Smooth muscle cell (in vitro differentiated cells): ENCODE data around the gene SUGCT. TPM values are rescaled to one million over a fixed set of nuclear protein-coding genes. Genes with fewer than 3 reads are reported as not detected.

Source experiments
- DNase-seq: peaks from one replicate; lab custom pipeline; 2025; ENCODE audit not compliant: unreplicated experiment; lab: John Stamatoyannopoulos, UW
- H2AFZ ChIP-seq: fragments of 200-600 bp; sonication (generic); 2 replicates; pipeline ENCODE4 v1.6.0; 2016; ENCODE audit warnings: antibody characterized with exemption, low read depth, mild to moderate bottlenecking
- H3F3A ChIP-seq: fragments of 200-600 bp; sonication (generic); 2 replicates; pipeline ENCODE4 v1.6.0; 2017; ENCODE audit warnings: antibody characterized with exemption, low read depth
- H3K27ac ChIP-seq: fragments of 200-600 bp; sonication (generic); 2 replicates; pipeline ENCODE4 v1.5.1; 2016; ENCODE audit warnings: low read depth, mild to moderate bottlenecking
- H3K27me3 ChIP-seq: fragments of 200-600 bp; sonication (generic); 2 replicates; pipeline ENCODE4 v1.6.1; 2016; ENCODE audit warnings: low read depth, mild to moderate bottlenecking
- H3K36me3 ChIP-seq: fragments of 200-600 bp; sonication (generic); 2 replicates; pipeline ENCODE4 v1.5.1; 2016; ENCODE audit warnings: low read depth
- H3K4me1 ChIP-seq: fragments of 200-600 bp; sonication (generic); 2 replicates; pipeline ENCODE4 v1.5.1; 2016; ENCODE audit warnings: low read depth
- H3K4me2 ChIP-seq: fragments of 200-600 bp; sonication (generic); 2 replicates; pipeline ENCODE4 v1.6.0; 2016; ENCODE audit warnings: mild to moderate bottlenecking
- H3K4me3 ChIP-seq: fragments of 200-600 bp; sonication (generic); 2 replicates; pipeline ENCODE4 v1.5.1; 2016; ENCODE audit warnings: mild to moderate bottlenecking
- H3K79me2 ChIP-seq: fragments of 200-600 bp; sonication (generic); 2 replicates; pipeline ENCODE4 v1.6.0; 2016; ENCODE audit warnings: low read depth, mild to moderate bottlenecking
- H3K9ac ChIP-seq: fragments of 200-600 bp; sonication (generic); 2 replicates; pipeline ENCODE4 v1.6.0; 2016; ENCODE audit warnings: low read depth
- H3K9me3 ChIP-seq: fragments of 200-600 bp; sonication (generic); replicated peaks from 2 replicates; pipeline ENCODE4 v1.5.1; 2016; ENCODE audit warnings: low read depth
- H4K20me1 ChIP-seq: fragments of 200-600 bp; sonication (generic); 2 replicates; pipeline ENCODE4 v1.6.0; 2016; ENCODE audit warnings: low read depth
- WGBS: methylation state at CpG from one replicate; pipeline ENCODE4 v1.1.7; 2016; ENCODE audit warnings: low lambda C conversion rate; 5-methylcytosine and 5-hydroxymethylcytosine counted together
- polyA plus RNA-seq: library from polyadenylated mRNA; unstranded; fragments of >200 nt; fragmentation: Nextera tagmentation; extraction: Ambion mirVana; gene quantifications from 2 replicates; pipeline ENCODE4 v1.2.1, GENCODE V29; 2016
- total RNA-seq: library from RNA; depleted of rRNA; stranded (reverse); fragments of >200 nt; gene quantifications from 2 replicates; pipeline ENCODE4 v1.2.3, GENCODE V29; 2014
- TF ChIP-seq, protein P1 (sequence below): fragments of 200-600 bp; sonication (generic); IDR thresholded peaks from 2 replicates; pipeline ENCODE4 v1.5.1; 2017; ENCODE audit warnings: borderline replicate concordance, mild to moderate bottlenecking, antibody characterized with exemption; ENCODE audit not compliant: insufficient read depth, poor library complexity, severe bottlenecking

Gene SUGCT
- total and polyA plus RNA-seq, 2 experiments from 2014 or later: 16.9 to 65.8 TPM

GRCh38 chr7:40714363-40715052 lies 579.7 kb downstream of the SUGCT start:
- no peak overlapping the region for H3K9ac ChIP-seq
- no peak for DNase-seq
- whole genome bisulfite sequencing: 89% methylated on average over 2 of the region's 2 CpGs

GRCh38 chr7:40715053-40715430 lies 580.2 kb downstream of the SUGCT start:
- Histone ChIP-seq H3K4me3 (no peak overlapping the region), H3K9me3 (no peaks in the 10 kb centered on the region), H3K27ac (no peak overlapping the region), H3K79me2 (no peaks in the 10 kb centered on the region), H3F3A (peaks cover 9% of the 10 kb centered on the region), H3K36me3 (no peaks in the 10 kb centered on the region), H3K9ac (no peak overlapping the region), H3K4me1 (peaks cover 19% of the 10 kb centered on the region), H4K20me1 (no peaks in the 10 kb centered on the region), H3K4me2 (no peak overlapping the region), H2AFZ (no peak overlapping the region), H3K27me3 (no peaks in the 10 kb centered on the region)
- no peak for DNase-seq
- TF ChIP-seq, protein P1, sequence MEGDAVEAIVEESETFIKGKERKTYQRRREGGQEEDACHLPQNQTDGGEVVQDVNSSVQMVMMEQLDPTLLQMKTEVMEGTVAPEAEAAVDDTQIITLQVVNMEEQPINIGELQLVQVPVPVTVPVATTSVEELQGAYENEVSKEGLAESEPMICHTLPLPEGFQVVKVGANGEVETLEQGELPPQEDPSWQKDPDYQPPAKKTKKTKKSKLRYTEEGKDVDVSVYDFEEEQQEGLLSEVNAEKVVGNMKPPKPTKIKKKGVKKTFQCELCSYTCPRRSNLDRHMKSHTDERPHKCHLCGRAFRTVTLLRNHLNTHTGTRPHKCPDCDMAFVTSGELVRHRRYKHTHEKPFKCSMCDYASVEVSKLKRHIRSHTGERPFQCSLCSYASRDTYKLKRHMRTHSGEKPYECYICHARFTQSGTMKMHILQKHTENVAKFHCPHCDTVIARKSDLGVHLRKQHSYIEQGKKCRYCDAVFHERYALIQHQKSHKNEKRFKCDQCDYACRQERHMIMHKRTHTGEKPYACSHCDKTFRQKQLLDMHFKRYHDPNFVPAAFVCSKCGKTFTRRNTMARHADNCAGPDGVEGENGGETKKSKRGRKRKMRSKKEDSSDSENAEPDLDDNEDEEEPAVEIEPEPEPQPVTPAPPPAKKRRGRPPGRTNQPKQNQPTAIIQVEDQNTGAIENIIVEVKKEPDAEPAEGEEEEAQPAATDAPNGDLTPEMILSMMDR: no peak
- 67% methylated on average over 3 of the region's 3 CpGs for WGBS

More at GRCh38 chr7:40714363-40715052, 579.7 kb downstream of the SUGCT start:
- Histone ChIP-seq H2AFZ (no peak overlapping the region), H3K36me3 (no peaks in the 10 kb centered on the region), H3F3A (peaks cover 5% of the 10 kb centered on the region), H3K9me3 (no peaks in the 10 kb centered on the region), H3K4me1 (peaks cover 19% of the 10 kb centered on the region), H4K20me1 (no peaks in the 10 kb centered on the region), H3K27ac (peak overlapping the region; percentile 48), H3K27me3 (no peaks in the 10 kb centered on the region), H3K4me2 (no peak overlapping the region), H3K79me2 (no peaks in the 10 kb centered on the region), H3K4me3 (no peak overlapping the region)
- TF ChIP-seq, protein P1: no peak

GRCh38 chr7:40716052-40716451 lies 581.2 kb downstream of the SUGCT start:
- Histone ChIP-seq H3K9me3 (no peaks in the 10 kb centered on the region), H3K4me3 (no peak overlapping the region), H2AFZ (peak overlapping the region; percentile 2), H4K20me1 (no peaks in the 10 kb centered on the region), H3K9ac (no peak overlapping the region), H3K27me3 (no peaks in the 10 kb centered on the region), H3K4me1 (peaks cover 26% of the 10 kb centered on the region), H3K27ac (peak overlapping the region; percentile 97), H3K4me2 (peak overlapping the region; percentile 74), H3K79me2 (no peaks in the 10 kb centered on the region), H3K36me3 (no peaks in the 10 kb centered on the region), H3F3A (peaks cover 11% of the 10 kb centered on the region)
- DNase-seq: no peak
- TF ChIP-seq, protein P1: no peak

DNA sequence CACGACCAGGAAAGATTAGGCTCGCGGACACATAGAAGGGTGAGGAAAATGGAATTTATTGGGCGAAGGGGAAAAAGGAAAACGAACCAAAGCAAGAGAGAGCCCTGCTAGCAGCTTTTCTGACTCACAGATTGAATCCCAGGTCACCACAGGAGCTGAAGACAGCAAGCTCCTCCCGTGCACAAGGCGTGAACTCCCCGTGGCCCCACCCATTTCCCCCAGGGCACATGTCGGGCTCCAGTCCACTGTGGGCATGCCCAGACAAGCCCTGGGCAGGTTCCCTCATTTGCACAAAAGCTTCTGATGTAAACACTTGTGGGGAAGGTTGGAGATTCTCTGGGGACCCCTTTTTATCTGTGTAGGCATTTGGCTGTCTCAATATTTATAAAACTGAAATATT lies 582.4 kb downstream of the SUGCT start:
- no peaks in the 10 kb centered on the region for H3K36me3 ChIP-seq
- peak; percentile 35 for DNase-seq
- peak overlapping the region; percentile 97 for H3K27ac ChIP-seq
- no peak overlapping the region for H2AFZ ChIP-seq
- H3K27me3 ChIP-seq: no peaks in the 10 kb centered on the region
- H3K9ac ChIP-seq: peak overlapping the region; percentile 85
- 11% methylated on average over 9 of the region's 9 CpGs for WGBS
- peak overlapping the region; percentile 74 for H3K4me2 ChIP-seq
- no peaks in the 10 kb centered on the region for H3K79me2 ChIP-seq
- H3K9me3 ChIP-seq: no peaks in the 10 kb centered on the region
- H3F3A ChIP-seq: peaks cover 16% of the 10 kb centered on the region
- H3K4me3 ChIP-seq: peak overlapping the region; percentile 21
- peaks cover 31% of the 10 kb centered on the region for H3K4me1 ChIP-seq
- TF ChIP-seq, protein P1: no peak
- H4K20me1 ChIP-seq: no peaks in the 10 kb centered on the region
